Uterus (tissue), 2 donors: ENCODE measurements around the gene DDX56.

Experiments
- CTCF ChIP-seq, 4 experiments: fragments of 200-600 bp in 2 of 4; fragments of 450-650 bp in 2 of 4; sonication (generic) in 2 of 4; IDR thresholded peaks; one replicate each; pipeline ENCODE4 v1.5.1; 2016 to 2019; ENCODE audit warnings: antibody characterized with exemption in 4 of 4, mild to moderate bottlenecking in 2 of 4, moderate library complexity in 1 of 4
- POLR2A ChIP-seq, 2 donors: fragments of 450-650 bp; IDR thresholded peaks; one replicate each; pipeline ENCODE4 v1.6.1; 2016; ENCODE audit warnings: antibody characterized with exemption in 2 of 2, mild to moderate bottlenecking in 1 of 2, moderate library complexity in 1 of 2

GRCh38 chr7:44521347-44522095, 52.2 kb downstream of the DDX56 start:
- TF ChIP-seq CTCF (IDR thresholded peaks at IDR 0.05): no peak
- no peak for TF ChIP-seq POLR2A (IDR thresholded peaks at IDR 0.05)
